IMR-90 (cell line): ENCODE results near the gene SRSF3. TPM values are rescaled to one million over a fixed set of nuclear protein-coding genes. Genes with fewer than 3 reads are reported as not detected.

ENCODE experiments used
- ATAC-seq: fragments of 200-7000 bp; cut with Tn5 transposase; 2 replicates; pipeline ENCODE4 v1.9.1; 2020; ENCODE audit warnings: low read depth, mild to moderate bottlenecking, moderate library complexity
- BruUV-seq: library from RNA; stranded (reverse); fragments of 400-500 nt; replicated peaks from 2 replicates; lab custom pipeline; 2021; lab: Mats Ljungman, UMichigan
- CTCF ChIA-PET: fragments of 300-600 bp; formaldehyde crosslinking; extraction: SDS; loops from one replicate; lab custom pipeline; 2021; ENCODE audit warnings: antibody characterized with exemption; lab: Yijun Ruan, JAX
- POLR2A ChIA-PET: fragments of 300-600 bp; sonication (Branson Sonifier 250); formaldehyde crosslinking; loops from one replicate; lab custom pipeline; 2022; ENCODE audit warnings: antibody characterized with exemption; ENCODE audit not compliant: unreplicated experiment; lab: Charles Lee
- DNase-seq: peaks from one replicate; pipeline ENCODE4 v3.0.0; 2013
- H2AFZ ChIP-seq: replicated peaks from 2 replicates; pipeline ENCODE3; 2013; ENCODE audit warnings: low read length, mild to moderate bottlenecking; ENCODE audit not compliant: poor library complexity
- H2AK5ac ChIP-seq: 2 replicates; pipeline ENCODE4 v1.6.1; 2013; ENCODE audit warnings: low read depth, low read length, inconsistent platforms
- H2AK9ac ChIP-seq: replicated peaks from 2 replicates; pipeline ENCODE3; 2013; ENCODE audit warnings: mild to moderate bottlenecking, low read depth, low read length, moderate library complexity; ENCODE audit not compliant: poor library complexity
- H2BK120ac ChIP-seq: 2 replicates; pipeline ENCODE4 v1.6.1; 2013; ENCODE audit warnings: low read depth, low read length, inconsistent platforms
- H2BK15ac ChIP-seq: 3 replicates; pipeline ENCODE4 v1.6.1; 2013; ENCODE audit warnings: low read depth, low read length, inconsistent platforms
- H2BK20ac ChIP-seq: 2 replicates; pipeline ENCODE4 v1.6.1; 2013; ENCODE audit warnings: low read depth, mild to moderate bottlenecking, inconsistent platforms, low read length, moderate library complexity
- H2BK5ac ChIP-seq: 2 replicates; pipeline ENCODE4 v1.6.1; 2013; ENCODE audit warnings: mild to moderate bottlenecking, low read depth, low read length, inconsistent platforms; ENCODE audit not compliant: poor library complexity, severe bottlenecking
- H3K14ac ChIP-seq: replicated peaks from 2 replicates; pipeline ENCODE4 v1.6.1; 2013; ENCODE audit warnings: low read depth, low read length, inconsistent platforms
- H3K18ac ChIP-seq: 2 replicates; pipeline ENCODE4 v1.6.1; 2013; ENCODE audit warnings: low read depth, low read length, control low read depth
- H3K23ac ChIP-seq: 2 replicates; pipeline ENCODE4 v1.6.1; 2013; ENCODE audit warnings: low read depth, low read length, inconsistent platforms
- H3K27ac ChIP-seq: 2 replicates; pipeline ENCODE4 v1.5.1; 2013; ENCODE audit warnings: mild to moderate bottlenecking, control low read depth, low read length; ENCODE audit not compliant: insufficient read depth
- H3K27me3 ChIP-seq: 2 replicates; pipeline ENCODE4 v1.6.1; 2013; ENCODE audit warnings: low read length; ENCODE audit not compliant: control insufficient read depth, insufficient read depth
- H3K36me3 ChIP-seq: 2 replicates; pipeline ENCODE4 v1.6.1; 2013; ENCODE audit warnings: low read length, mixed read lengths; ENCODE audit not compliant: control insufficient read depth, insufficient read depth
- H3K4ac ChIP-seq: 2 replicates; pipeline ENCODE4 v1.6.1; 2013; ENCODE audit warnings: low read depth, low read length, inconsistent platforms
- H3K4me1 ChIP-seq: 2 replicates; pipeline ENCODE4 v1.6.1; 2013; ENCODE audit warnings: low read length, mixed read lengths; ENCODE audit not compliant: control insufficient read depth, insufficient read depth
- H3K4me2 ChIP-seq: 2 replicates; pipeline ENCODE4 v1.6.1; 2013; ENCODE audit warnings: low read depth, mild to moderate bottlenecking, control low read depth, low read length, moderate library complexity
- H3K4me3 ChIP-seq: 2 replicates; pipeline ENCODE4 v1.5.1; 2013; ENCODE audit warnings: low read depth, mild to moderate bottlenecking, control low read depth, low read length, moderate library complexity; ENCODE audit not compliant: insufficient read depth
- H3K56ac ChIP-seq: 2 replicates; pipeline ENCODE4 v1.6.1; 2013; ENCODE audit warnings: low read length, inconsistent platforms; ENCODE audit not compliant: insufficient read depth; ENCODE audit errors: extremely low read depth
- H3K79me1 ChIP-seq, 2 experiments: 2 replicates each; pipeline ENCODE4 v1.6.1; 2013; ENCODE audit warnings: low read length in 2 of 2, inconsistent platforms in 1 of 2, low read depth in 1 of 2
- H3K9ac ChIP-seq: 2 replicates; pipeline ENCODE4 v1.6.1; 2013; ENCODE audit warnings: low read depth, low read length, control low read depth
- H3K9me1 ChIP-seq: 2 replicates; pipeline ENCODE4 v1.6.1; 2013; ENCODE audit warnings: low read length, inconsistent platforms; ENCODE audit not compliant: insufficient read depth
- H3K9me3 ChIP-seq: 2 replicates; pipeline ENCODE4 v1.6.1; 2013; ENCODE audit warnings: low read length; ENCODE audit not compliant: control insufficient read depth, insufficient read depth
- H4K20me1 ChIP-seq: 2 replicates; pipeline ENCODE4 v1.6.1; 2013; ENCODE audit warnings: low read length, inconsistent platforms; ENCODE audit not compliant: insufficient read depth
- H4K5ac ChIP-seq: 2 replicates; pipeline ENCODE4 v1.6.1; 2013; ENCODE audit warnings: mild to moderate bottlenecking, low read depth, low read length, control low read depth
- H4K8ac ChIP-seq, 2 experiments: 2 replicates each; pipeline ENCODE4 v1.6.1; 2013; ENCODE audit warnings: low read depth in 2 of 2, low read length in 2 of 2, control low read depth in 1 of 2, inconsistent platforms in 1 of 2
- H4K91ac ChIP-seq: 2 replicates; pipeline ENCODE4 v1.6.1; 2013; ENCODE audit warnings: low read depth, low read length, inconsistent platforms; ENCODE audit not compliant: insufficient read depth
- CTCF ChIP-seq: conservative IDR thresholded peaks from 2 replicates; pipeline ENCODE4 v1.5.1; 2012; ENCODE audit warnings: mild to moderate bottlenecking, low read depth, low read length, improper control_type of control experiment
- FOS ChIP-seq: fragments of 150-350 bp; IDR thresholded peaks from 2 replicates; pipeline ENCODE4 v1.6.1; 2016; ENCODE audit warnings: low read depth, low read length
- USF2 ChIP-seq: fragments of 150-350 bp; IDR thresholded peaks from 2 replicates; pipeline ENCODE4 v1.6.1; 2017; ENCODE audit warnings: mild to moderate bottlenecking, antibody characterized with exemption, low read length, low read depth
- WGBS, 2 experiments: methylation state at CpG; one replicate each; pipeline versions ENCODE4 v1.1.5 to v1.1.7; 2013; ENCODE audit warnings: missing lambda C conversion rate in 2 of 2; ENCODE audit not compliant: insufficient read length in 1 of 2; ENCODE audit errors: extremely low coverage in 2 of 2; 5-methylcytosine and 5-hydroxymethylcytosine counted together
- dilution Hi-C: fragments of 300-500 bp; cut with HindIII; formaldehyde crosslinking; loops from one replicate; pipeline ENCODE4 v1.14.3; 2018; ENCODE audit warnings: low sequenced_read_pairs; ENCODE audit not compliant: unreplicated experiment
- in situ Hi-C: fragments of 300-500 bp; cut with MboI; formaldehyde crosslinking; loops from 3 replicates; pipeline ENCODE4 v1.14.3; 2019; ENCODE audit warnings: low sequenced_read_pairs, inconsistent platforms, mixed read lengths
- intact Hi-C: fragments of 100-400 bp; cut with micrococcal nuclease; formaldehyde crosslinking; loops from 2 replicates; pipeline ENCODE4 v1.10.0; 2022
- polyA plus RNA-seq, 3 experiments: library from polyadenylated mRNA; depleted of rRNA; stranded (reverse); fragments of >200 nt; gene quantifications; 2 replicates each; pipeline ENCODE4 v1.2.3, GENCODE V29; 2012; ENCODE audit warnings: low replicate concordance in 1 of 3
- total RNA-seq: library from RNA; depleted of rRNA; stranded (reverse); fragments of >200 nt; gene quantifications from 2 replicates; pipeline ENCODE4 v1.2.3, GENCODE V29; 2012

Gene SRSF3
- total and polyA plus RNA-seq, 2 of the 4 experiments (the other 2 are of a cell fraction): 237 to 297 TPM

- Histone ChIP-seq H3K56ac (no peak overlapping the region), H4K5ac (no peak overlapping the region), H3K4me1 (peaks cover 13% of the 10 kb centered on the region), H3K36me3 (no peaks in the 10 kb centered on the region), H4K20me1 (peaks cover 24% of the 10 kb centered on the region; the same call in 1 of the 2 replicates), H3K9ac (no peak overlapping the region), H3K14ac (no peak overlapping the region; the same call in 1 of the 2 replicates), H2BK5ac (no peak overlapping the region), H3K23ac (no peak overlapping the region), H2BK15ac (0 out of 3 replicates have a peak overlapping the region, but pooled peaks have one; percentile 29), H2AK9ac (peak overlapping the region; percentile 60), H2AK5ac (peak overlapping the region; percentile 95), H3K27ac (no peak overlapping the region), H3K4me2 (peak overlapping the region; percentile 30; the same call in 1 of the 2 replicates), H2AFZ (peak overlapping the region; percentile 84), H4K8ac (no peak overlapping the region), H4K91ac (peak overlapping the region; percentile 69; the same call in 1 of the 2 replicates), H3K27me3 (no peaks in the 10 kb centered on the region), H3K4ac (peak overlapping the region; percentile 73), H3K4me3 (no peak overlapping the region), H3K9me1 (peaks cover 12% of the 10 kb centered on the region), H2BK20ac (peak overlapping the region; percentile 62; the same call in 1 of the 2 replicates), H3K9me3 (no peaks in the 10 kb centered on the region), H3K79me1 (peaks cover 0 to 35% of the 10 kb centered on the region in 2 experiments; a peak in 2 of 4 replicates), H2BK120ac (peak overlapping the region; percentile 82), H3K18ac (no peak overlapping the region)
- POLR2A ChIA-PET: interaction anchor here (0.6 kb wide), 1 partner anchor 309 kb away, joined by 3 read pairs; no protein-coding TSS in a partner anchor
- dilution Hi-C loops: no loop called here
- in situ Hi-C loops: loop anchor here (5.0 kb wide), 3 partner anchors 59 to 134 kb away; no protein-coding TSS in a partner anchor
- intact Hi-C loops: loop anchor here (1.0 to 10.0 kb wide), 4 partner anchors 57 to 392 kb away; no protein-coding TSS in a partner anchor
- DNase-seq (no peak), ATAC-seq (peak; percentile 8; the same call in 1 of the 2 replicates)
- CTCF ChIA-PET: interaction anchor here (0.7 to 1.0 kb wide), 3 partner anchors 56 to 102 kb away, joined by 3 to 4 read pairs (median 3); partner anchors contain the start of gene CDKN1A
- TF ChIP-seq CTCF (no peak), FOS (0 out of 2 replicates have a peak, but pooled peaks have one; percentile 13), USF2 (no peak)
- 100% methylated on average over 1 of the region's 4 CpGs; no CpG with 5 or more reads in 1 of the 2 experiments for WGBS, 2 experiments
- no TSS peak for BruUV-seq
Observed at GRCh38 chr6:36622901-36623546, 28.9 kb downstream of the SRSF3 start.
